Aorta (tissue), 5 donors: ENCODE measurements around the gene PIK3C2B. TPM values are rescaled to one million over a fixed set of nuclear protein-coding genes. Genes with fewer than 3 reads are reported as not detected.
"Not testable (repeated sequence)": the region's sequence is repeated elsewhere in the genome, so short reads cannot be mapped to it uniquely, and the experiment has no call there.

Source experiments
- ATAC-seq: fragments of 200-7000 bp; cut with Tn5 transposase; one replicate; pipeline ENCODE4 v1.9.1; 2022; ENCODE audit warnings: moderate library complexity; ENCODE audit not compliant: low FRiP score
- DNase-seq, 2 donors: peaks; one replicate each; pipeline ENCODE4 v3.0.0-alpha.2; 2020
- H3K27ac ChIP-seq, 2 donors: one replicate each; pipeline ENCODE4 v1.5.1; 2013; ENCODE audit warnings: low read length in 2 of 2, mild to moderate bottlenecking in 2 of 2, moderate library complexity in 2 of 2, control low read depth in 1 of 2, inconsistent platforms in 1 of 2, low read depth in 1 of 2
- H3K27me3 ChIP-seq, 2 donors: one replicate each; pipeline ENCODE4 v1.6.1; 2013; ENCODE audit warnings: control low read depth in 1 of 2, low read length in 1 of 2, mild to moderate bottlenecking in 1 of 2, moderate library complexity in 1 of 2; ENCODE audit not compliant: insufficient read depth in 2 of 2, control insufficient read depth in 1 of 2
- H3K36me3 ChIP-seq, 2 donors: one replicate each; pipeline ENCODE4 v1.6.1; 2013; ENCODE audit warnings: control low read depth in 1 of 2, low read length in 1 of 2, mild to moderate bottlenecking in 1 of 2; ENCODE audit not compliant: insufficient read depth in 2 of 2, control insufficient read depth in 1 of 2
- H3K4me1 ChIP-seq, 2 donors: one replicate each; pipeline ENCODE4 v1.6.1; 2013; ENCODE audit warnings: low read length in 2 of 2, control low read depth in 1 of 2, mild to moderate bottlenecking in 1 of 2, moderate library complexity in 1 of 2; ENCODE audit not compliant: insufficient read depth in 2 of 2, control insufficient read depth in 1 of 2
- H3K4me3 ChIP-seq, 2 donors: one replicate each; pipeline ENCODE4 v1.5.1; 2013; ENCODE audit warnings: low read length in 2 of 2, control low read depth in 1 of 2, mild to moderate bottlenecking in 1 of 2
- H3K9me3 ChIP-seq: one replicate; pipeline ENCODE4 v1.6.1; 2013; ENCODE audit warnings: mild to moderate bottlenecking, low read length; ENCODE audit not compliant: control insufficient read depth
- WGBS, 2 donors: extraction: QIAGEN DNeasy Blood & Tissue Kit; methylation state at CpG; one replicate each; pipeline ENCODE4 v1.1.7; 2013; 5-methylcytosine and 5-hydroxymethylcytosine counted together
- intact Hi-C, 2 donors: fragments of 100-400 bp; cut with DNase I; formaldehyde crosslinking; loops; one replicate each; pipeline versions ENCODE4 v1.14.2 to v1.15.0; 2022
- polyA plus RNA-seq, 2 donors: library from polyadenylated mRNA; stranded (reverse); fragments of 200-250 nt; gene quantifications; one replicate each; pipeline ENCODE4 v1.2.3, GENCODE V29; 2013
- total RNA-seq, 2 donors: library from RNA; stranded (reverse); fragmentation: NEBNext Ultra II Directional; extraction: Animal tissue kit (Norgen Biotek cat#: 25700); gene quantifications; one replicate each; pipeline ENCODE4 v1.2.1, GENCODE V29; 2021
- donor health status: healthy with polysubstance abuse.
- donor health status: Bipolar disorder and iron deficiency.
- donor health status: DM: no; HTN: no; CAD: no.
- donor health status: DM: no; HTN: no; CAD: no.
- donor health status: DM: yes; HTN: yes; CAD: no.

The PIK3C2B gene
- total and polyA plus RNA-seq, 4 donors: 9.3 to 87.5 (median 26.8) TPM

- Histone ChIP-seq H3K36me3 (peaks cover 3 to 5% of the 10 kb centered on the region in 2 donors), H3K9me3 (no peaks in the 10 kb centered on the region), H3K27ac (no peak overlapping the region), H3K4me3 (no peak overlapping the region), H3K4me1 (no peaks in the 10 kb centered on the region), H3K27me3 (no peaks in the 10 kb centered on the region)
- ATAC-seq (peak; percentile 38), DNase-seq (no peak)
- 91 to 94% methylated on average over 5 of the region's 5 CpGs for WGBS, 2 donors
- intact Hi-C loops: no loop called here
Observed at GRCh38 chr1:204528241-204528640, 33.6 kb upstream of the PIK3C2B start.

GRCh38 chr1:204524986-204525385, 30.4 kb upstream of the PIK3C2B start:
- H3K9me3 ChIP-seq: no peaks in the 10 kb centered on the region
- WGBS, 2 donors: 82 to 91% methylated on average over 3 of the region's 3 CpGs
- H3K27me3 ChIP-seq: no peaks in the 10 kb centered on the region
- no peak for ATAC-seq
- H3K4me3 ChIP-seq: no peak overlapping the region
- DNase-seq: no peak
- intact Hi-C loops: no loop called here
- no peaks in the 10 kb centered on the region for H3K4me1 ChIP-seq
- H3K36me3 ChIP-seq: peaks cover 0 to 3% of the 10 kb centered on the region in 2 donors
- H3K27ac ChIP-seq: no peak overlapping the region

GRCh38 chr1:204523605-204524215, 29.1 kb upstream of the PIK3C2B start:
- H3K27me3 ChIP-seq: no peaks in the 10 kb centered on the region
- WGBS, 2 donors: 96 to 97% methylated on average over 9 of the region's 9 CpGs
- no peaks in the 10 kb centered on the region for H3K9me3 ChIP-seq
- H3K27ac ChIP-seq: no peak overlapping the region
- no peak for DNase-seq
- H3K4me3 ChIP-seq: no peak overlapping the region
- ATAC-seq: no peak
- no peaks in the 10 kb centered on the region for H3K4me1 ChIP-seq
- intact Hi-C loops: no loop called here
- H3K36me3 ChIP-seq: peaks cover 0 to 3% of the 10 kb centered on the region in 2 donors

GRCh38 chr1:204521941-204522521, 27.4 kb upstream of the PIK3C2B start:
- WGBS, 2 donors: 89 to 93% methylated on average over 5 of the region's 5 CpGs
- ATAC-seq, intact Hi-C loops, H3K36me3 ChIP-seq, H3K4me1 ChIP-seq, H3K9me3 ChIP-seq, DNase-seq, H3K4me3 ChIP-seq, H3K27me3 ChIP-seq, H3K27ac ChIP-seq: not testable (repeated sequence)

GRCh38 chr1:204520834-204521709, 26.5 kb upstream of the PIK3C2B start:
- WGBS, 2 donors: 65 to 74% methylated on average over 5 of the region's 5 CpGs
- DNase-seq (no peak), ATAC-seq (no peak)
- intact Hi-C loops: no loop called here
- Histone ChIP-seq H3K36me3 (peaks cover 0 to 2% of the 10 kb centered on the region in 2 donors), H3K9me3 (no peaks in the 10 kb centered on the region), H3K4me3 (no peak overlapping the region), H3K27me3 (no peaks in the 10 kb centered on the region), H3K27ac (no peak overlapping the region), H3K4me1 (no peaks in the 10 kb centered on the region)

GRCh38 chr1:204517382-204517781, 22.8 kb upstream of the PIK3C2B start:
- H3K27me3 ChIP-seq, ATAC-seq, H3K4me3 ChIP-seq, H3K4me1 ChIP-seq, H3K36me3 ChIP-seq, H3K27ac ChIP-seq, DNase-seq, intact Hi-C loops, H3K9me3 ChIP-seq: not testable (repeated sequence)
- 93% methylated on average over 19 of the region's 19 CpGs for WGBS, 2 donors

- Histone ChIP-seq H3K4me1 (no peaks in the 10 kb centered on the region), H3K36me3 (no peaks in the 10 kb centered on the region), H3K27ac (peak within 1 kb of the TSS; percentile 10 to 81), H3K4me3 (peak within 1 kb of the TSS; percentile 57 to 70), H3K27me3 (no peaks in the 10 kb centered on the region), H3K9me3 (no peaks in the 10 kb centered on the region)
- intact Hi-C loops: no loop called here
- DNase-seq: peak; percentile 95
- WGBS, 2 donors: 0 to 1% methylated on average over 43 of the region's 43 CpGs
- peak; percentile 97 for ATAC-seq
Observed at GRCh38 chr1:204516180-204516879, 21.7 kb upstream of the PIK3C2B start, which contains the start of gene MDM4. Gene MDM4, plus strand, starts transcription at chr1:204516406. Its CDS starts 9,113 bp downstream, at chr1:204525519.

- WGBS, 2 donors: 68 to 71% methylated on average over 2 of the region's 2 CpGs
- Histone ChIP-seq H3K27ac (no peak overlapping the region), H3K36me3 (no peaks in the 10 kb centered on the region), H3K4me3 (no peak overlapping the region), H3K9me3 (no peaks in the 10 kb centered on the region), H3K4me1 (no peaks in the 10 kb centered on the region), H3K27me3 (no peaks in the 10 kb centered on the region)
- DNase-seq (no peak), ATAC-seq (no peak)
- intact Hi-C loops: no loop called here
Observed at GRCh38 chr1:204514828-204515227, 20.2 kb upstream of the PIK3C2B start.
